ENCODE measurements around the gene RBM10.

RBM10 gene

DNA sequence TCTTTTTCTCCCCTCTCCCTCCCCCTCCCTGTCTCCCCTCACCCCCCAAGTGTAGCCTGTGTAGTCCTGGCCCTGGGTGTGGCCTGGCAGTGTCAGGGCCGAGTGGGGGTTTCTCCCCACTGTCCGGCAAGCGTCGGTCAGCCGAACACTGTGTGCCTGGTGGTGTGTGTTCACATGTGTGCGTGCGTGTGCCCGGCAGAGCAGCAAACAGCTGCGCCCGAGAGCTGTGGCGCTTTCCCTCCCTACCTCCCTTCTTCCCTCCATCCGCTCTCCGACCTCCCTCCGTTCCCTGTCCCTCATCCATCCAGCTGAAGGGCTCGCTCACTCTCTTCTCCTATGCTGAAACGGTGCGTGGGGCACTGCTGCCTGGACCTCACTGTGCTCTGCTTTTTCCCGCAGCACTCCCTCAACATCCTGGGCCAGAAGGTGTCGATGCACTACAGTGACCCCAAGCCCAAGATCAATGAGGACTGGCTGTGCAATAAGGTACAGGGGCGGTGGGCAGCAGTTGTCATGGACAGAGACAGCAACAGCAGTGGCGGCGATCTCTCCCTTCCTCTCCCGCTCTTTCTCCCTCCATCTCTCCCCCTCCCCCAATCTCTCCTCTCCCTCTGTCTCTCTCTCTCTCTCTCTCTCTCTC is 31.2 kb downstream of the RBM10 start:
- Histone ChIP-seq H3K36me3 (ENCODE audit: control insufficient read depth, insufficient read depth, low read length) (peaks cover 40% of the 10 kb centered on the region), H3K4me1 (ENCODE audit: control insufficient read depth, insufficient read depth, low read length) (no peaks in the 10 kb centered on the region; the same call in 1 of the 2 replicates), H3K27me3 (ENCODE audit: control insufficient read depth, insufficient read depth, low read length) (no peaks in the 10 kb centered on the region), H3K27ac (ENCODE audit: low read length) (no peak overlapping the region), H3K4me3 (ENCODE audit: low read length) (no peak overlapping the region), H3K9me3 (ENCODE audit: control insufficient read depth, insufficient read depth, low read length) (no peaks in the 10 kb centered on the region)
- DNase-seq (ENCODE audit: low read depth, low spot score): no peak
- no CpG with 5 or more reads among the region's 23 CpGs for WGBS (ENCODE audit: insufficient coverage, insufficient read length)

DNA sequence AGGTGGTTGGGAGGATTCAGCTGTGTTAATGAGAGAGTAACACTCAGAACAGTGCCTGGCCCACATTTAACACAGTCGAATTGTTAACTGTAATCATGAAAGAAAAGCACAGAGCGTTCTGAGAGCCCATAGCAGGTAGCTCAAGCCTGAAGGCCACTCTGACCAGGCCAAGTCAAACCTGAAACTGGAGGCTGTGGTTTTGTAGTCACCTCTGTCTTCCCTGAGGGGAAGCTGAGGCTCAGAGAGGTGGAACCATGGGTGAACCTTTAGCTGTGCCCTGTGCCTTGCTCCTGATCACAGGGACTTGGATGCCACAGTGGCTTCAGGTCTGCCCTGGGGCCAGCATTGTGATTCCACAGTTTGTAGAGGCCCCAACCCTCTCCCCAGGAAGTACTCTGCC is 32.1 kb downstream of the RBM10 start:
- H3K27me3 ChIP-seq (ENCODE audit: control insufficient read depth, insufficient read depth, low read length): no peaks in the 10 kb centered on the region
- H3K4me3 ChIP-seq (ENCODE audit: low read length): no peak overlapping the region
- H3K27ac ChIP-seq (ENCODE audit: low read length): no peak overlapping the region
- no peak for DNase-seq (ENCODE audit: low read depth, low spot score)
- peaks cover 47% of the 10 kb centered on the region for H3K36me3 ChIP-seq (ENCODE audit: control insufficient read depth, insufficient read depth, low read length)
- WGBS (ENCODE audit: insufficient coverage, insufficient read length): no CpG with 5 or more reads among the region's 2 CpGs
- no peaks in the 10 kb centered on the region; the same call in 1 of the 2 replicates for H3K4me1 ChIP-seq (ENCODE audit: control insufficient read depth, insufficient read depth, low read length)
- no peaks in the 10 kb centered on the region for H3K9me3 ChIP-seq (ENCODE audit: control insufficient read depth, insufficient read depth, low read length)

GRCh38 chrX:47178337-47178736 is 33.3 kb downstream of the RBM10 start:
- Histone ChIP-seq H3K27ac (ENCODE audit: low read length) (no peak overlapping the region), H3K27me3 (ENCODE audit: control insufficient read depth, insufficient read depth, low read length) (no peaks in the 10 kb centered on the region), H3K36me3 (ENCODE audit: control insufficient read depth, insufficient read depth, low read length) (peaks cover 47% of the 10 kb centered on the region), H3K4me3 (ENCODE audit: low read length) (no peak overlapping the region), H3K9me3 (ENCODE audit: control insufficient read depth, insufficient read depth, low read length) (no peaks in the 10 kb centered on the region), H3K4me1 (ENCODE audit: control insufficient read depth, insufficient read depth, low read length) (no peaks in the 10 kb centered on the region; the same call in 1 of the 2 replicates)
- WGBS (ENCODE audit: insufficient coverage, insufficient read length): no CpG with 5 or more reads among the region's 5 CpGs
- DNase-seq (ENCODE audit: low read depth, low spot score): no peak

DNA sequence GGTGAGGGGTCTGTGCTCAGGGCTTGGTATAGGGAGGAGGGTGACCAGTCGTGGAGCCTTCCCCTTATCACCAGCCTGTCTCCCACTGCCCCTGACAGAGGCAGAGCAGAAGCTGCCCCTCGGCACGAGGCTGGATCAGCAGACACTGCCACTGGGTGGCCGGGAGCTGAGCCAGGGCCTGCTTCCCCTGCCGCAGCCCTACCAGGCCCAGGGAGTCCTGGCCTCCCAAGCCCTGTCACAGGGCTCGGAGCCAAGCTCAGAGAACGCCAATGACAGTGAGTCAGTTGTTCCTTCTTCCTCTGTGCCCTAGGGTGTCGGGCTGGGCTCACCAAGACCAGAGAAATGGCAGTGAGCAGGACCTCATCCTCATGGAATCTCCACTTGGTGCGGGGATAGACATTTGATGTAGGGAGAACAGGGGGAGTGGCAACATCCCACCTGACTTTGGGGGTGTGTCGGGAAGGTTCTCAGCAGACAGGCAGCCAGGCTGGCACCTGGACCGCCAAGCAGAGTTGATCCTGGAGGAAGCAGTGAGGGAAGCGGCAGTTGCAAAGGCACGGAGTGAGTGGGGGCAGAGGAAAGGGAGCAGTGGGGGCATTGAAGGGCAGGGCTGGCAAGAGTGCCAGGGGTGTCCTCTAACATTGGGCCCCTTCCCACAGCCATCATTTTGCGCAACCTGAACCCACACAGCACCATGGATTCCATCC is 34.4 kb downstream of the RBM10 start:
- no CpG with 5 or more reads among the region's 14 CpGs for WGBS (ENCODE audit: insufficient coverage, insufficient read length)
- no peak for DNase-seq (ENCODE audit: low read depth, low spot score)
- H3K27me3 ChIP-seq (ENCODE audit: control insufficient read depth, insufficient read depth, low read length): no peaks in the 10 kb centered on the region
- H3K27ac ChIP-seq (ENCODE audit: low read length): no peak overlapping the region
- H3K9me3 ChIP-seq (ENCODE audit: control insufficient read depth, insufficient read depth, low read length): no peaks in the 10 kb centered on the region
- no peak overlapping the region for H3K4me3 ChIP-seq (ENCODE audit: low read length)
- H3K4me1 ChIP-seq (ENCODE audit: control insufficient read depth, insufficient read depth, low read length): no peaks in the 10 kb centered on the region; the same call in 1 of the 2 replicates
- H3K36me3 ChIP-seq (ENCODE audit: control insufficient read depth, insufficient read depth, low read length): peaks cover 45% of the 10 kb centered on the region

DNA sequence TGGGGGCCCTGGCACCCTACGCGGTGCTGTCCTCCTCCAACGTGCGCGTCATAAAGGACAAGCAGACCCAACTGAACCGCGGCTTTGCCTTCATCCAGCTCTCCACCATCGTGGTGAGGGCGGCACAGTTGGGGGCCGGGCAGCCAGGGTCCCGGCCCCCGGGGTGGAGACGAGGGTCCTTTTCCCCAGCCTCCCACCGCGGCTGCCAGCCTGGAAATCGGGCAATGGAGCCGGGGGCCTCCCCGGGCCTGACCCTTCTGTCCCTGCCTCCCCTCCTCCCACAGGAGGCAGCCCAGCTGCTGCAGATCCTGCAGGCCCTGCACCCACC is 34.9 kb downstream of the RBM10 start:
- no peak for DNase-seq (ENCODE audit: low read depth, low spot score)
- WGBS (ENCODE audit: insufficient coverage, insufficient read length): no CpG with 5 or more reads among the region's 18 CpGs
- H3K4me3 ChIP-seq (ENCODE audit: low read length): no peak overlapping the region
- H3K27me3 ChIP-seq (ENCODE audit: control insufficient read depth, insufficient read depth, low read length): no peaks in the 10 kb centered on the region
- no peaks in the 10 kb centered on the region; the same call in 1 of the 2 replicates for H3K4me1 ChIP-seq (ENCODE audit: control insufficient read depth, insufficient read depth, low read length)
- H3K9me3 ChIP-seq (ENCODE audit: control insufficient read depth, insufficient read depth, low read length): no peaks in the 10 kb centered on the region
- H3K36me3 ChIP-seq (ENCODE audit: control insufficient read depth, insufficient read depth, low read length): peaks cover 39% of the 10 kb centered on the region
- no peak overlapping the region for H3K27ac ChIP-seq (ENCODE audit: low read length)

DNA sequence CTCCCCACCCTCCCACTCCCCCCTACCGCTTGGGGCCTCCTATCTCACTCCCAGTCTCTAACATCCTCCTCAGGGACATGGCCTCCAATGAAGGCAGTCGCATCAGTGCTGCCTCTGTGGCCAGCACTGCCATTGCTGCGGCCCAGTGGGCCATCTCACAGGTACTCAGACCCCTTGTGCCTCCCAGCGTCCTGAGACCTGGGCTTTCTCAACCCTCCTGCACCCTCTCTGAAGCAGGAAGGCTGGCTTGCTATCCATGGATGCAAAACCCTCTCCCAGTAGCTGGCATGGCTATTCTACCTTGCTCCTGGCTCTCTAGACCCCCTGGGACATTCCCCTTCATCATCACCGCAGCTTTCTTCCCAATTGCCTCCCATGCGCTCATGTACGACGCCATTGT is 35.3 kb downstream of the RBM10 start:
- Histone ChIP-seq H3K27ac (ENCODE audit: low read length) (no peak overlapping the region), H3K27me3 (ENCODE audit: control insufficient read depth, insufficient read depth, low read length) (no peaks in the 10 kb centered on the region), H3K36me3 (ENCODE audit: control insufficient read depth, insufficient read depth, low read length) (peaks cover 38% of the 10 kb centered on the region), H3K9me3 (ENCODE audit: control insufficient read depth, insufficient read depth, low read length) (no peaks in the 10 kb centered on the region), H3K4me3 (ENCODE audit: low read length) (no peak overlapping the region), H3K4me1 (ENCODE audit: control insufficient read depth, insufficient read depth, low read length) (no peaks in the 10 kb centered on the region; the same call in 1 of the 2 replicates)
- no peak for DNase-seq (ENCODE audit: low read depth, low spot score)
- no CpG with 5 or more reads among the region's 8 CpGs for WGBS (ENCODE audit: insufficient coverage, insufficient read length)

GRCh38 chrX:47181301-47181700 is 36.3 kb downstream of the RBM10 start:
- WGBS (ENCODE audit: insufficient coverage, insufficient read length): no CpG with 5 or more reads among the region's 10 CpGs

DNA sequence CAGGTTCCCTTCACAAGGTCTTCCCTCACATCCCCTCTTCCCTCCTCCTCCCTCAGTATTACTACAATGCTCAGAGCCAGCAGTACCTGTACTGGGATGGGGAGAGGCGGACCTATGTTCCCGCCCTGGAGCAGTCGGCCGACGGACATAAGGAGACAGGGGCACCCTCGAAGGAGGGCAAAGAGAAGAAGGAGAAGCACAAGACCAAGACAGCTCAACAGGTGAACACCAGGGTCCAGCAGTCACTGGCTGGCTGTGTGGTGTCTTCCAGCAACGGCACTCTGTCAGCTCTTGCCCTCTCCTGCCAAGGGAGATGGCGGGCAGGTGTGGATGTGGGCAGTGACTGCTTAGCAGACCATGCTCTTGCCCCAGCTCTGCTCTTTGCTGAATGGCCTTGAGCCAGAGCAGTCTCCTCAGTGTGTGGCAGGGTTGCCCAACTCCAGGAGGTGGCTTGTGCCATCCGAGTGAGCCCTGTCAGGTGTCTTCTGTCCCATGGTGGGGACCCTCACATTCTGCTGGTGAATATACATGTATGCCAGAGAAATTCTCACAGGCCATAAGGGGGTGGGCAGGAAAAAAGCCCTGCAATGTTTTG is 37.2 kb downstream of the RBM10 start:
- Histone ChIP-seq H3K4me3 (ENCODE audit: low read length) (no peak overlapping the region), H3K9me3 (ENCODE audit: control insufficient read depth, insufficient read depth, low read length) (no peaks in the 10 kb centered on the region), H3K27ac (ENCODE audit: low read length) (no peak overlapping the region), H3K36me3 (ENCODE audit: control insufficient read depth, insufficient read depth, low read length) (peaks cover 41% of the 10 kb centered on the region), H3K4me1 (ENCODE audit: control insufficient read depth, insufficient read depth, low read length) (no peaks in the 10 kb centered on the region; the same call in 1 of the 2 replicates), H3K27me3 (ENCODE audit: control insufficient read depth, insufficient read depth, low read length) (no peaks in the 10 kb centered on the region)
- DNase-seq (ENCODE audit: low read depth, low spot score): no peak
- no CpG with 5 or more reads among the region's 9 CpGs for WGBS (ENCODE audit: insufficient coverage, insufficient read length)

More at GRCh38 chrX:47181301-47181700, 36.3 kb downstream of the RBM10 start:
- Histone ChIP-seq H3K9me3 (ENCODE audit: control insufficient read depth, insufficient read depth, low read length) (no peaks in the 10 kb centered on the region), H3K27me3 (ENCODE audit: control insufficient read depth, insufficient read depth, low read length) (no peaks in the 10 kb centered on the region), H3K36me3 (ENCODE audit: control insufficient read depth, insufficient read depth, low read length) (peaks cover 42% of the 10 kb centered on the region), H3K27ac (ENCODE audit: low read length) (no peak overlapping the region), H3K4me1 (ENCODE audit: control insufficient read depth, insufficient read depth, low read length) (no peaks in the 10 kb centered on the region; the same call in 1 of the 2 replicates), H3K4me3 (ENCODE audit: low read length) (no peak overlapping the region)
- DNase-seq (ENCODE audit: low read depth, low spot score): no peak

GRCh38 chrX:47184486-47184885 is 39.5 kb downstream of the RBM10 start:
- Histone ChIP-seq H3K27ac (ENCODE audit: low read length) (no peak overlapping the region), H3K4me3 (ENCODE audit: low read length) (no peak overlapping the region), H3K9me3 (ENCODE audit: control insufficient read depth, insufficient read depth, low read length) (no peaks in the 10 kb centered on the region), H3K36me3 (ENCODE audit: control insufficient read depth, insufficient read depth, low read length) (peaks cover 30% of the 10 kb centered on the region), H3K27me3 (ENCODE audit: control insufficient read depth, insufficient read depth, low read length) (no peaks in the 10 kb centered on the region), H3K4me1 (ENCODE audit: control insufficient read depth, insufficient read depth, low read length) (no peaks in the 10 kb centered on the region; the same call in 1 of the 2 replicates)
- DNase-seq (ENCODE audit: low read depth, low spot score): no peak
- no CpG with 5 or more reads among the region's 4 CpGs for WGBS (ENCODE audit: insufficient coverage, insufficient read length)

GRCh38 chrX:47185241-47185640 is 40.2 kb downstream of the RBM10 start:
- Histone ChIP-seq H3K27me3 (ENCODE audit: control insufficient read depth, insufficient read depth, low read length) (no peaks in the 10 kb centered on the region), H3K4me1 (ENCODE audit: control insufficient read depth, insufficient read depth, low read length) (no peaks in the 10 kb centered on the region), H3K27ac (ENCODE audit: low read length) (no peak overlapping the region), H3K36me3 (ENCODE audit: control insufficient read depth, insufficient read depth, low read length) (peaks cover 26% of the 10 kb centered on the region), H3K9me3 (ENCODE audit: control insufficient read depth, insufficient read depth, low read length) (no peaks in the 10 kb centered on the region), H3K4me3 (ENCODE audit: low read length) (no peak overlapping the region)
- DNase-seq (ENCODE audit: low read depth, low spot score): no peak
- WGBS (ENCODE audit: insufficient coverage, insufficient read length): no CpG with 5 or more reads among the region's 17 CpGs

All from iPS DF 6.9 (cell line).